ENCODE results near the gene RASSF3.

GRCh38 chr12:64707926-64708325 is 97.6 kb downstream of the RASSF3 start:
- no peak for TF ChIP-seq CTCF (conservative IDR thresholded peaks at IDR 0.05; ENCODE audit: low read depth, low read length)
- no peak for TF ChIP-seq EZH2 (IDR thresholded peaks at IDR 0.05; ENCODE audit: low read length, unreplicated experiment)
- TF ChIP-seq EZH2phosphoT487 (IDR thresholded peaks at IDR 0.05; ENCODE audit: borderline replicate concordance, low read length) = no peak
